DND-41 (cell line): ENCODE measurements around the gene NXF1.

ENCODE experiments used
- ATAC-seq: fragments of 200-7000 bp; cut with Tn5 transposase; 3 replicates; pipeline ENCODE4 v1.9.1; 2021; ENCODE audit warnings: low read depth; ENCODE audit not compliant: insufficient read depth
- DNase-seq: peaks from one replicate; pipeline ENCODE4 v3.0.0-alpha.2; 2020
- H2AFZ ChIP-seq: 2 replicates; pipeline ENCODE4 v1.6.0; 2012; ENCODE audit warnings: low read depth, low read length
- H3K27ac ChIP-seq: 2 replicates; pipeline ENCODE4 v1.5.1; 2012; ENCODE audit warnings: low read length, inconsistent platforms
- H3K27me3 ChIP-seq: fragments of 200-600 bp; sonication (generic); 2 replicates; pipeline ENCODE4 v1.6.0; 2012; ENCODE audit warnings: low read length, mild to moderate bottlenecking, inconsistent platforms; ENCODE audit not compliant: insufficient read depth, poor library complexity
- H3K36me3 ChIP-seq: 2 replicates; pipeline ENCODE4 v1.5.1; 2012; ENCODE audit warnings: low read length, inconsistent platforms; ENCODE audit not compliant: insufficient read depth
- H3K4me1 ChIP-seq: 2 replicates; pipeline ENCODE4 v1.5.1; 2012; ENCODE audit warnings: mild to moderate bottlenecking, low read length; ENCODE audit not compliant: insufficient read depth
- H3K4me2 ChIP-seq: 2 replicates; pipeline ENCODE4 v1.6.0; 2012; ENCODE audit warnings: mild to moderate bottlenecking, moderate library complexity, low read length, inconsistent platforms; ENCODE audit not compliant: insufficient read depth
- H3K4me3 ChIP-seq, 2 experiments: fragments of 200-600 bp in 1 of 2; shearing (Covaris generic) in 1 of 2; 2 replicates each; pipeline ENCODE4 v1.5.1; 2012 to 2016; ENCODE audit warnings: inconsistent platforms in 2 of 2, low read length in 2 of 2, mild to moderate bottlenecking in 2 of 2, low read depth in 1 of 2, moderate library complexity in 1 of 2
- H3K79me2 ChIP-seq: 2 replicates; pipeline ENCODE4 v1.6.0; 2012; ENCODE audit warnings: low read length, inconsistent platforms; ENCODE audit not compliant: insufficient read depth
- H3K9ac ChIP-seq: 2 replicates; pipeline ENCODE4 v1.6.0; 2012; ENCODE audit warnings: low read depth, mild to moderate bottlenecking, inconsistent platforms, low read length, moderate library complexity
- H3K9me3 ChIP-seq: 2 replicates; pipeline ENCODE4 v1.5.1; 2012; ENCODE audit warnings: low read length, moderate library complexity, mild to moderate bottlenecking, inconsistent platforms; ENCODE audit not compliant: insufficient read depth, severe bottlenecking
- H4K20me1 ChIP-seq: 2 replicates; pipeline ENCODE4 v1.6.0; 2012; ENCODE audit warnings: low read length; ENCODE audit not compliant: insufficient read depth
- CTCF ChIP-seq: IDR thresholded peaks from 2 replicates; pipeline ENCODE4 v1.5.1; 2012; ENCODE audit warnings: borderline replicate concordance, low read length, moderate library complexity, mild to moderate bottlenecking; ENCODE audit not compliant: poor library complexity, severe bottlenecking; ENCODE audit errors: extremely low read depth
- EZH2 ChIP-seq: IDR thresholded peaks from 3 replicates; pipeline ENCODE4 v1.6.1; 2012; ENCODE audit warnings: borderline replicate concordance, low read depth, mild to moderate bottlenecking, moderate library complexity, low read length, inconsistent platforms; ENCODE audit not compliant: severe bottlenecking

Gene NXF1

GRCh38 chr11:62782753-62783152, 22.5 kb downstream of the NXF1 start:
- Histone ChIP-seq H3K9ac (no peak overlapping the region), H3K9me3 (no peaks in the 10 kb centered on the region), H3K4me1 (peaks cover 13% of the 10 kb centered on the region), H4K20me1 (no peaks in the 10 kb centered on the region), H3K36me3 (peaks cover 45% of the 10 kb centered on the region), H2AFZ (no peak overlapping the region), H3K4me3 (no peak overlapping the region), H3K4me2 (no peak overlapping the region), H3K27ac (no peak overlapping the region), H3K27me3 (no peaks in the 10 kb centered on the region), H3K79me2 (peaks cover 16% of the 10 kb centered on the region)
- ATAC-seq (no peak), DNase-seq (no peak)
- TF ChIP-seq CTCF (no peak), EZH2 (no peak)

DNA sequence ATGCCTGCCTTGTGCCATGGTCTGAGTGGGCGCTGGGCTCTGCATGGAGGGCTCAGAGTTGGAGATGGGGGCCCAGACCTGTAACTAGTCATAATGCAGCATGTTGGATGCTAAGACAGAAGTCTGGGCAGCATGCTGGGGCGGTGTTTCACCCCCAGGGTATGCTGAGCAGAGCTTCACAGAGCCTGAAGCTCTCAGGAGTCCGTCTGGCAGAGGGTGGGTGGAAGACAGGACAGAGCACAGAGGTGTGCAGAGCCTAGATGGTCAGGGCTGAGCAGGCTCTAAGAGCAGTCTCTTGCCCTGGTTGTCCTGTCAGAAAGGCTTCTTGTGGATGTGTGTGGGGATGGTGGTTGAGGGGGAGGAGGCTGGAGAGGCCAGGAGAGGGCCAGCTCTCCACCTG, 26.8 kb downstream of the NXF1 start:
- Histone ChIP-seq H3K9ac (no peak overlapping the region), H3K9me3 (no peaks in the 10 kb centered on the region), H3K79me2 (peaks cover 15% of the 10 kb centered on the region), H3K27ac (no peak overlapping the region), H3K4me1 (0 out of 2 replicates have a peak, but pooled peaks cover 3% of the 10 kb centered on the region), H2AFZ (no peak overlapping the region), H3K4me2 (no peak overlapping the region), H3K36me3 (peaks cover 63% of the 10 kb centered on the region), H3K27me3 (no peaks in the 10 kb centered on the region), H3K4me3 (no peak overlapping the region), H4K20me1 (no peaks in the 10 kb centered on the region)
- DNase-seq: no peak
- ATAC-seq: no peak
- TF ChIP-seq CTCF (no peak), EZH2 (no peak)

GRCh38 chr11:62777389-62777788, 27.9 kb downstream of the NXF1 start:
- DNase-seq: no peak
- Histone ChIP-seq H3K36me3 (peaks cover 57% of the 10 kb centered on the region), H3K27ac (no peak overlapping the region), H3K4me1 (peaks cover 5% of the 10 kb centered on the region), H2AFZ (no peak overlapping the region), H3K9ac (no peak overlapping the region), H3K9me3 (no peaks in the 10 kb centered on the region), H3K27me3 (no peaks in the 10 kb centered on the region), H4K20me1 (no peaks in the 10 kb centered on the region), H3K79me2 (peaks cover 25% of the 10 kb centered on the region), H3K4me2 (no peak overlapping the region), H3K4me3 (no peak overlapping the region)
- no peak for ATAC-seq
- TF ChIP-seq EZH2 (no peak), CTCF (no peak)

GRCh38 chr11:62775646-62776045, 29.6 kb downstream of the NXF1 start:
- Histone ChIP-seq H3K79me2 (peaks cover 35% of the 10 kb centered on the region), H3K9ac (no peak overlapping the region), H2AFZ (no peak overlapping the region), H3K4me2 (no peak overlapping the region), H4K20me1 (no peaks in the 10 kb centered on the region), H3K9me3 (no peaks in the 10 kb centered on the region), H3K4me3 (no peak overlapping the region), H3K4me1 (peaks cover 15% of the 10 kb centered on the region), H3K27me3 (no peaks in the 10 kb centered on the region), H3K27ac (no peak overlapping the region), H3K36me3 (peaks cover 49% of the 10 kb centered on the region)
- ATAC-seq: no peak
- no peak for DNase-seq
- TF ChIP-seq CTCF (no peak), EZH2 (no peak)
